PC-9 (cell line): ENCODE results near the gene MYO1F. TPM values are rescaled to one million over a fixed set of nuclear protein-coding genes. Genes with fewer than 3 reads are reported as not detected.

Source experiments
- BruUV-seq: library from RNA; stranded (reverse); fragments of 400-500 nt; replicated peaks from 2 replicates; lab custom pipeline; 2021; lab: Mats Ljungman, UMichigan
- CTCF ChIA-PET: fragments of 300-600 bp; sonication (Branson Sonifier 250); formaldehyde crosslinking; loops from one replicate; lab custom pipeline; 2022; ENCODE audit warnings: antibody characterized with exemption; lab: Charles Lee
- POLR2A ChIA-PET: fragments of 300-600 bp; sonication (Branson Sonifier 250); formaldehyde crosslinking; loops from one replicate; lab custom pipeline; 2022; ENCODE audit warnings: antibody characterized with exemption; ENCODE audit not compliant: unreplicated experiment; lab: Charles Lee
- DNase-seq, 2 experiments: peaks; one replicate each; pipeline versions ENCODE4 v3.0.0 to v3.0.0-alpha.2; 2015 to 2022; ENCODE audit warnings: mixed read lengths in 1 of 2
- H2AFZ ChIP-seq: fragments of 200-600 bp; sonication (generic); 2 replicates; pipeline ENCODE4 v1.8.1; 2017; ENCODE audit warnings: antibody characterized with exemption
- H3F3A ChIP-seq: fragments of 200-600 bp; sonication (generic); 2 replicates; pipeline ENCODE4 v1.8.1; 2017; ENCODE audit warnings: antibody characterized with exemption, mild to moderate bottlenecking, low read depth; ENCODE audit not compliant: insufficient read depth
- H3K27ac ChIP-seq: fragments of 200-600 bp; sonication (generic); 2 replicates; pipeline ENCODE4 v1.6.1; 2016; ENCODE audit warnings: mixed run types
- H3K27me3 ChIP-seq: fragments of 200-600 bp; sonication (generic); 2 replicates; pipeline ENCODE4 v1.6.1; 2016; ENCODE audit warnings: low read depth, mixed run types; ENCODE audit not compliant: insufficient read depth
- H3K36me3 ChIP-seq: fragments of 200-600 bp; sonication (generic); 2 replicates; pipeline ENCODE4 v1.6.1; 2016; ENCODE audit warnings: low read depth, mixed run types
- H3K4me1 ChIP-seq: fragments of 200-600 bp; sonication (generic); replicated peaks from 2 replicates; pipeline ENCODE4 v1.6.1; 2016; ENCODE audit warnings: mixed run types; ENCODE audit not compliant: insufficient read depth
- H3K4me2 ChIP-seq: fragments of 200-600 bp; sonication (generic); 2 replicates; pipeline ENCODE4 v1.6.1; 2017; ENCODE audit warnings: mixed run types
- H3K4me3 ChIP-seq: fragments of 200-600 bp; sonication (generic); 2 replicates; pipeline ENCODE4 v1.6.1; 2016; ENCODE audit warnings: mixed run types
- H3K79me2 ChIP-seq: fragments of 200-600 bp; sonication (generic); 2 replicates; pipeline ENCODE4 v1.6.1; 2017; ENCODE audit warnings: low read depth, mixed run types
- H3K9me2 ChIP-seq: fragments of 200-600 bp; sonication (generic); 2 replicates; pipeline ENCODE4 v1.8.1; 2017; ENCODE audit warnings: mild to moderate bottlenecking; ENCODE audit not compliant: insufficient read depth
- H3K9me3 ChIP-seq: fragments of 200-600 bp; sonication (generic); 2 replicates; pipeline ENCODE4 v1.8.1; 2016; ENCODE audit warnings: low read depth; ENCODE audit not compliant: insufficient read depth
- H4K20me1 ChIP-seq: fragments of 200-600 bp; sonication (generic); 2 replicates; pipeline ENCODE4 v1.8.1; 2017; ENCODE audit not compliant: insufficient read depth
- EZH2 ChIP-seq: fragments of 200-600 bp; sonication (generic); IDR thresholded peaks from 2 replicates; pipeline ENCODE4 v1.8.0; 2017; ENCODE audit warnings: antibody characterized with exemption, low read depth
- intact Hi-C: fragments of 100-400 bp; cut with micrococcal nuclease; formaldehyde crosslinking; loops from one replicate; pipeline ENCODE4 v1.10.0; 2022; ENCODE audit not compliant: unreplicated experiment
- total RNA-seq: library from RNA; stranded (reverse); gene quantifications from 2 replicates; pipeline ENCODE4 v1.2.3, GENCODE V29; 2021
- TF ChIP-seq, protein P1 (sequence below): fragments of 200-600 bp; sonication (generic); conservative IDR thresholded peaks from 2 replicates; pipeline ENCODE4 v1.6.1; 2017; ENCODE audit warnings: mixed run types, antibody characterized with exemption, mild to moderate bottlenecking, moderate library complexity

The MYO1F gene
- total RNA-seq, 1 experiment from 2014 or later = 1.3 TPM

DNA sequence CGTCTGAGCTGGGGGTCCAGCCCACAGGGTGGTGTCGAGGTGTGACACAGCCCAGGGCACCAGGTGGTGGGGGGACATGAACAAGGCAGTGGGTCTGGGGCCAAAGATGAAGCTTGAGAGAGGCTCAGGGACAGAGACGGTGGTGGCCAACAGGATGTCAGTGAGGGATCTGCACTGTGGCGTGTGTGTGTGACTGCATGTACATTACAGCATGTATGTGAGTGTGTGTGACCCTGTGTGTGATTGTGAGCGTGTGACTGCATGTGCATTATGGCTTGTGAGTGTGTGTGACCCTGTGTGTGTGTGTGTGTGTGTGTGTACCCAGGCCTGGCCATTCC lies 31.7 kb upstream of the MYO1F start:
- Histone ChIP-seq H4K20me1 (no peaks in the 10 kb centered on the region), H3K9me2 (no peaks in the 10 kb centered on the region), H3F3A (peaks cover 12% of the 10 kb centered on the region; the same call in 1 of the 2 replicates), H3K79me2 (no peaks in the 10 kb centered on the region), H3K36me3 (no peaks in the 10 kb centered on the region), H3K4me2 (no peak overlapping the region), H3K27me3 (peaks cover 34% of the 10 kb centered on the region), H3K4me1 (no peaks in the 10 kb centered on the region), H3K9me3 (peaks cover 6% of the 10 kb centered on the region; the same call in 1 of the 2 replicates), H3K4me3 (no peak overlapping the region), H3K27ac (no peak overlapping the region), H2AFZ (no peak overlapping the region)
- no peak for TF ChIP-seq EZH2
- TF ChIP-seq, protein P1, sequence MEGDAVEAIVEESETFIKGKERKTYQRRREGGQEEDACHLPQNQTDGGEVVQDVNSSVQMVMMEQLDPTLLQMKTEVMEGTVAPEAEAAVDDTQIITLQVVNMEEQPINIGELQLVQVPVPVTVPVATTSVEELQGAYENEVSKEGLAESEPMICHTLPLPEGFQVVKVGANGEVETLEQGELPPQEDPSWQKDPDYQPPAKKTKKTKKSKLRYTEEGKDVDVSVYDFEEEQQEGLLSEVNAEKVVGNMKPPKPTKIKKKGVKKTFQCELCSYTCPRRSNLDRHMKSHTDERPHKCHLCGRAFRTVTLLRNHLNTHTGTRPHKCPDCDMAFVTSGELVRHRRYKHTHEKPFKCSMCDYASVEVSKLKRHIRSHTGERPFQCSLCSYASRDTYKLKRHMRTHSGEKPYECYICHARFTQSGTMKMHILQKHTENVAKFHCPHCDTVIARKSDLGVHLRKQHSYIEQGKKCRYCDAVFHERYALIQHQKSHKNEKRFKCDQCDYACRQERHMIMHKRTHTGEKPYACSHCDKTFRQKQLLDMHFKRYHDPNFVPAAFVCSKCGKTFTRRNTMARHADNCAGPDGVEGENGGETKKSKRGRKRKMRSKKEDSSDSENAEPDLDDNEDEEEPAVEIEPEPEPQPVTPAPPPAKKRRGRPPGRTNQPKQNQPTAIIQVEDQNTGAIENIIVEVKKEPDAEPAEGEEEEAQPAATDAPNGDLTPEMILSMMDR = no peak
- intact Hi-C loops = no loop called here
- CTCF ChIA-PET = no interaction called here
- DNase-seq = no peak
- BruUV-seq = no TSS peak
- POLR2A ChIA-PET = no interaction called here

DNA sequence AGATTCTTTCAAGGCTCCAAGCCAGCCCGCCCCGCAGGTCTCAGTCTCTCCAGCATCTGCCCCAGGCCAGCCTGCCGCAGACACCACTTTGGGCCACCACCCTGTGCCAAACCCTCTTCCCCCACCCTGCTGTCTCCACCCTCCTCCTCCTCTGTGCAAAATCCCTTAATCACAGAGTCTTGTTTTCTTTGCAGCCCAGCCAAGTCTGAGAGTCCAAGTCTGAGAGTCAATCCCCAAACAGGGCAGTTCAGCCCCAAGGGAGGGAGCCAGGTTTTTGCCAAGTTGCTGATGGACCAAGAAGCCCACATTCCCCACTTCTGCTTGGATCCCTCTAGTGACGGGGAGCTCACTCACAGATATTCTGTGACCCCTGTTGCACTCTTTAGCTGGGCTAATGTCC lies 30.1 kb upstream of the MYO1F start:
- Histone ChIP-seq H4K20me1 (no peaks in the 10 kb centered on the region), H3K9me2 (no peaks in the 10 kb centered on the region), H3K4me3 (no peak overlapping the region), H3K27me3 (peaks cover 47% of the 10 kb centered on the region), H3F3A (peaks cover 8% of the 10 kb centered on the region; the same call in 1 of the 2 replicates), H3K27ac (no peak overlapping the region), H3K36me3 (no peaks in the 10 kb centered on the region), H3K79me2 (no peaks in the 10 kb centered on the region), H2AFZ (no peak overlapping the region), H3K4me1 (no peaks in the 10 kb centered on the region), H3K4me2 (no peak overlapping the region), H3K9me3 (peaks cover 6% of the 10 kb centered on the region; the same call in 1 of the 2 replicates)
- intact Hi-C loops = no loop called here
- POLR2A ChIA-PET = no interaction called here
- no peak for DNase-seq
- TF ChIP-seq, protein P1 = no peak
- no peak for TF ChIP-seq EZH2
- no TSS peak for BruUV-seq
- CTCF ChIA-PET = no interaction called here

DNA sequence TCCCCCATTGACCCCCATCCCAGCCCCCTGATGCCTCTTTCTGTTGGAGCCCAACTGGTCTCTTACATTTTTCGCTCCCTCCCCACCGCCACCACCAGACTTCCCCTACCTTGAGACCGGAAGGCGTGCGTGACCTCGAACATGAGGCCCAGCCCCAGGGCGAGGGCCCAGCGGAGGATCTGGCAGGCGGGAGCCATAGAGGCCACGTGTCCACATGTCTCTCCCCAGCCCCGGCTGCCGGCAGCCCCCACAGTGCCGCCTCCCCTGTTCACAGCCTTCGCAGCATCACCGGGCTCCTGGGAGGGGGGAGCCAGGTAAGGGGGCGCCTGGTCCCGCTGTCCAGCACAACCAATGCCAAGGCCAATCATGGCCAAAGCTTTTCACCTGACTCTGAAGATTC lies 28.3 kb upstream of the MYO1F start:
- no peaks in the 10 kb centered on the region for H3K9me2 ChIP-seq
- no peak for DNase-seq
- POLR2A ChIA-PET = no interaction called here
- H3K4me3 ChIP-seq = no peak overlapping the region
- no peaks in the 10 kb centered on the region for H3K36me3 ChIP-seq
- H3K9me3 ChIP-seq = peaks cover 6% of the 10 kb centered on the region; the same call in 1 of the 2 replicates
- H3K27me3 ChIP-seq = peaks cover 66% of the 10 kb centered on the region
- no peak for TF ChIP-seq EZH2
- TF ChIP-seq, protein P1 = no peak
- H2AFZ ChIP-seq = no peak overlapping the region
- H3K27ac ChIP-seq = no peak overlapping the region
- intact Hi-C loops = no loop called here
- H3K4me2 ChIP-seq = no peak overlapping the region
- CTCF ChIA-PET = no interaction called here
- BruUV-seq = no TSS peak
- no peaks in the 10 kb centered on the region; the same call in 1 of the 2 replicates for H3F3A ChIP-seq
- H4K20me1 ChIP-seq = no peaks in the 10 kb centered on the region
- no peaks in the 10 kb centered on the region for H3K79me2 ChIP-seq
- no peaks in the 10 kb centered on the region for H3K4me1 ChIP-seq
